Mesenteric fat pad (tissue), 1 donor: Measurements from ENCODE around the gene EFCAB6. TPM values are rescaled to one million over a fixed set of nuclear protein-coding genes. Genes with fewer than 3 reads are reported as not detected.

ENCODE experiments used
- DNase-seq: peaks from one replicate; pipeline ENCODE4 v3.0.0-alpha.2; 2020; ENCODE audit warnings: low spot score
- total RNA-seq: library from RNA; stranded (reverse); fragmentation: NEBNext Ultra II Directional; extraction: Animal tissue kit (Norgen Biotek cat#: 25700); gene quantifications from one replicate; pipeline ENCODE4 v1.2.1, GENCODE V29; 2021
- donor health status: DM: yes; HTN: yes; CAD: no.

EFCAB6 gene
- total RNA-seq, 1 donor from 2014 or later = 1.3 TPM

DNA sequence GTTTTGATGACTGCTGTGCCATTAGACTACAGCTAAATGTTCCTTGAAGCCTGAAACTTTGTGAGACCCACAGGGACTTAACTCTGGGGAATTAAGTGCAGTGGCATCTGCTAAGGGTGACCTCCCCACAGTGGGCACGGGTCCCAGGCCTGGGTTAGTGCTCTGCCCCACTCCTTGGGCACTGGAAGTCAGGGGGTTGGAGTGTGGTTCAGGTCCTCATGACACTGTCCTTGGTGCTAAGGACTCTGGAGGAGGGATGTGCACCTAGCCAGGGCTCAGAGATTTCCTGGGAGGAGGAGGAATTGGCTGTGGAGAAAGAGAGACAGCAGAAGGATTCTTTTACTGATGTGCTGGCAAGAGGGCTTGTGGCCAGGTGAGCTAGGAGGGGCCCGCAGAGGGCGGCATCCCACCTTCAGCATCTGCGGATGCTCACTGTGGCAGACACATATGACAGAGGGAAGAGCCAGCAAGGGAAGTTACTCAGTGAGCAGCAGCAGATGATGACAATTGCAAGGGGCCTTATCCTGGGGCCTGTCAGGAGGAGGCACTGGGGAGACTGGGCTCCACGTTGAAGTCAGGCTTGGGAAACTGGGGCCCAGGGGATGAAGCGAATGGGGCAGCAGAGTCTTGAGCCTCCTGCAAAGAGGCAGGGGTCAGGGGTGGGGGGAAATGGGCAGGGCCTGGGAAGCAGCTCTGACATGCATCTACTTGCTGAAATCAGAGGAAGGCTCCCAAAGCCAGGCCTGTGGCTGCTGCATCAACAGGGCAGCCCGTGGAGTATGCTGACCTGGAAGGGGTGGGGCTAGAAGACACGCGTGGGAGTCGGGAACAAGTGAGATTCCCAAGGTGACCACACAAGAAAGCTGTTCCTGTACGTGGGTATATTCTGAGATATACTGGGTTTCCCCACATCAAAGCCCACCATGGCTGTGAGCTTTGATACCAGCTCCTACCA is 256.3 kb downstream of the EFCAB6 start:
- DNase-seq = peak; percentile 75

GRCh38 chr22:43554694-43555365 is 257.3 kb downstream of the EFCAB6 start:
- DNase-seq = peak; percentile 68

DNA sequence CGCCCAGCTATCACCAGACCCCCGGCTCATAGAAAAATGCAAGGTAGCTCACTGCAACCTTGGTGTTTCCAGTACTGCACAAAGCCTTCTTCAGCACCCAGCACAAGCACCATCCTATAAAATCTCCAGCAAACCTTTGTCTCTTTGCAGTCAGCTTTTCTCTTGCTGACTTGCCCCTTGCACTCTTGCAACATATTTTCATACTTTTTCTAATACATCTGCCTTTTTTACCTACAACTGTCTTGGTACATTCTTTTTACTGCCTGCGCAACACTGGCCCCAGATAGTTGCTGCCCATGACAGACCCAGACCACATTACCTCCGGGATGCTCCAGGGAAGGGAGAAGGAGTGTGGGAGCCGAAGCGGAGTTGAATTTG is 257.9 kb downstream of the EFCAB6 start:
- DNase-seq = peak; percentile 6

- peak; percentile 76 for DNase-seq
Measured at GRCh38 chr22:43553451-43554258, 258.4 kb downstream of the EFCAB6 start.

DNA sequence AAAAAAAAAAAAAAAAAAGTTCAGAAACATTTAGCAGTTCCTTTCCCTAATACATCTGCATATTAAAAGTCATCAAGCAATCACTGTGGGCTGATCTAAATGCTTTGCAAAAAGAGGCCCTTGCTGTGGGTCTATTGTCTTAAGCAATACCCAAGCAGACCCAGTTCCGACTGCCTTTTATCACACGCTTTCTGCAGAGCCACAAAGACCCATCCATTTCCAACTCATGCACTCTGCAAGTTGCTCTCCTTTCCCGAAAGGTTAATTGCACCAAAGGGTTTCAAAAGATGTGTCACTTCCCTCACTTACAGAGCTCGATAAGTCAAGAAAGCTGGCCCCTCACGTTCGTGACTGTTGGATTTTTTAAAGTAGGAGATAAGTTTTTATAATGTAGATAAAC is 261.4 kb downstream of the EFCAB6 start:
- DNase-seq = peak; percentile 41

DNA sequence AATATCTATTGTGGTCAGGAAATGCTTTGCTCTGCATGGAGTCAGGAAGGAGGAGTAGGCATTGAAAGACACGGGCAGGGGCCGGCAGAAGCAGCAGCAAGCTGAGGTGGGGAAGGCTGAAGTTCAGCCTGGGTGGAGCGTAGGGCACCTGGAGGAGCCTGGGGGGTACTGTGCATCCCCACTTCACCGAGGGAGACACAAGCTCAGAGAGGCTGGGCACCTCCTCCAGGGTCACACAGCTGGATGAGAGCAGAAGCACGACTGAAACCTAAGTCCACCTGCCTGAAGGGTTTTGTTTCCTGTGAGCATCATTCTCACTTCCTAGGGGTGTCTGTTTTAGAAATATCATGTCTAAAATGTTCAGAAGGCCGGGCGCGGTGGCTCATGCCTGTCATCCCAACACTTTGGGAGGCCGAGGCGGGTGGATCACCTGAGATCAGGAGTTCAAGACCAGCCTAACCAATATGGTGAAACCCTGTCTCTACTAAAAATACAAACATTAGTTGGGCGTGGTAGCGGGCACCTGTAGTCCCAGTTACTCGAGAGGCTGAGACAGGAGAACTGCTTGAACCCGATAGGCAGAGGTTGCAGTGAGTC is 262.0 kb downstream of the EFCAB6 start:
- peak; percentile 86 for DNase-seq

GRCh38 chr22:43546186-43546585 is 265.9 kb downstream of the EFCAB6 start:
- DNase-seq = peak; percentile 11

- DNase-seq = peak; percentile 39
Measured at GRCh38 chr22:43544289-43544673, 267.8 kb downstream of the EFCAB6 start.

DNA sequence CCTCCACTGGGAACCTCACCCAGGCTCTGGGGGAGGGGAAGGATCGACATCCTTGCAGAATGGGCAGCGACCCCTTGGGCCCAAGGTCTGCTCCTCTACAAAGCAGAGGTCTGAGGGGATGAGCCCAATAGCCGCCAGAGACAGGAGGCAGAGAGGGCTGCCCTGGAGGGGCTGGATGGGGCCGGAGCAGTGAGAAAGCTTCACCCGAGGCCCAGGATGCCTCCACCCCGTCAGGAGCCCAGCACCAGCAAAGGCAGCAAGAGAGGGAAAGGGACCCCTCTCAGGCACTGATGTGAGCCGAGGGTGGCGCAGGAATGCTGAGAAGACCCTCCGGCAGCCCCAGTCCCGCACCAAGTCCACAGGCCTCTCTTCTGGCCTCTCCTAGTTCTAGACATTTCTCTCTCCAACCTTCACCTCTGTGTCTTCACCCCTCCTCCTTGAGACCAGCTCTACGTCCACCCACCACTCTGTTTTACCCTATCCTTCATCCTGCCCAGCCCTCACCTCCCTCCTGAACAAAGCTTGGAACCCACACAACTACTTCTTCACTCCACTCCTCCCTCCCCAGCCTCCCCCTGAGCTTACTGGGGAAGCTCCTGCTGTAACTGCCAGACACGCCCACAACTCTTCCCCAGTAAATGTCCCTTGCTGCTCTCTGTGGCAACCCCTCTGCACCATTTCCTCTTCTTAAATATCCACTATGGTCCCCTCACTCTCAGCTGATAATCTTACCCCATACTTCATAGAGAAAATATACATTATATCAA is 268.4 kb downstream of the EFCAB6 start:
- DNase-seq = peak; percentile 73

DNA sequence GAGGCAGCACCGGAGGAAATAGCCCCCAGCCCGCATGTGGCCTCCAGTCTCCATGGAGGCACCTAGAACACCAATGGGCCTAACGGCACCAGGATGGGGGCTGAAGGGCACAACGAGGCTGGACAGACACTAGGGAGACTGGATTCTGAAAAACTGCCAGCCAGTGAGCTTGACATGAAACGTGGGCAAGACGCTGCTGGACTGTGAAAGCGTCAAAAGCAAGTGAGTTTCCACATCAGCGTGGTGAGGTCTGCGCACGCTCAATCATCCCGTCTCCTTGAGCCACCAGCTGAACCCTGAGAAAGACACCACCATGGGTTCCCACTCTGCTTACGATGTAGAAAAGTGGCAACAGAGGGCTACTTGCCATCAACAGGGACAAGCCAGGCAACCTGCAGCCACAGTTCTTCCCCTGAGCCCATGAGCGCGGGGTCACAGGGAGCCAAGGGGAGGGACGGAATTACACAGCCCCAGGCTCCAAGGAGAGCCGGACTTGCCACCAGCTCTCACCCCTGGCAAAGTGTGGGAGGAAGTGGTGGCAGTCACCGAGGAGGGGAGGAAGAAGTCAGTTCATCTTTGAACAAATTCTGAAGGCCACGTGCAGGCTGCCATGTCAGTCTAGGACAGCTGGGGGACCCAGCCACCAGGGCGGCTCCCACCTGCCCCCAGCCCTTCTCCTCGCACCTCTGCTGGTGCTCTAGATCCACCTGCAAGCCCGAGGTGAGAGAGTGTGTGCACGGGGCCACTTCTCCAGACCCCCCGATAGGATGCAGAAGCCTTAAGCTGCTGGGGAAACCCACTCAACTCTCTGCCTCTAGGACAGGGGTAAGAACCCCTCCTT is 269.2 kb downstream of the EFCAB6 start:
- peak; percentile 72 for DNase-seq

GRCh38 chr22:43541462-43542407 is 270.4 kb downstream of the EFCAB6 start:
- DNase-seq = peak; percentile 68

- DNase-seq = peak; percentile 20
Measured at GRCh38 chr22:43541022-43541421, 271.1 kb downstream of the EFCAB6 start.

GRCh38 chr22:43540529-43540923 is 271.6 kb downstream of the EFCAB6 start:
- DNase-seq = peak; percentile 9

- peak; percentile 86 for DNase-seq
Measured at GRCh38 chr22:43539572-43540528, 272.3 kb downstream of the EFCAB6 start.

GRCh38 chr22:43537019-43537585 is 275.0 kb downstream of the EFCAB6 start:
- peak; percentile 43 for DNase-seq

DNA sequence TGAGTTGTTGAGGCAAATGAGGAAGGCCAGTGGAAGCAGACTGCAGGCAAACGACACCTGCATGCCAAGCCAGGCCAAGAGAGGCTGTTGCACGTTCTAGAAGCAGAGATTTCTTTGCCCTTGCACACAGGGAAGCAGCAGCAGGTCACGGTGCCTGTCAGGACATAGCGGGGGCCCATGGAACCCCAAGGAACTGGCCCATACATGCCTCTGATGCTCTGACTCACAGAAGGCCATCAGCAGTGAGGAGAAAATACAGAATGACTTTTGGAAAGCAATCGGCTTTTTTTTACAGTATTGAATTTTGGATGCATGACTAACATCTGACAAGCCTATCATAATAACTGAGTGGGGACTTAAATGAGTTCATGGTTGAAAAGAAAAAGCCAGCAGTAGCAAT is 276.4 kb downstream of the EFCAB6 start:
- DNase-seq = peak; percentile 30

GRCh38 chr22:43535336-43535735 is 276.8 kb downstream of the EFCAB6 start:
- peak; percentile 33 for DNase-seq
